HG02610 (cell line): ENCODE results near the gene DCAF16.
A peak's percentile ranks its signal among the peaks of the same experiment; 100 is the strongest.
"Not testable (repeated sequence)": the region's sequence is repeated elsewhere in the genome, so short reads cannot be mapped to it uniquely, and the experiment has no call there.

ENCODE experiments used
- ATAC-seq: cut with Tn5 transposase; IDR thresholded peaks from one replicate; pipeline ENCODE4 v1.9.1; 2021; ENCODE audit warnings: mild to moderate bottlenecking, moderate library complexity; ENCODE audit not compliant: unreplicated experiment

The DCAF16 gene

DNA sequence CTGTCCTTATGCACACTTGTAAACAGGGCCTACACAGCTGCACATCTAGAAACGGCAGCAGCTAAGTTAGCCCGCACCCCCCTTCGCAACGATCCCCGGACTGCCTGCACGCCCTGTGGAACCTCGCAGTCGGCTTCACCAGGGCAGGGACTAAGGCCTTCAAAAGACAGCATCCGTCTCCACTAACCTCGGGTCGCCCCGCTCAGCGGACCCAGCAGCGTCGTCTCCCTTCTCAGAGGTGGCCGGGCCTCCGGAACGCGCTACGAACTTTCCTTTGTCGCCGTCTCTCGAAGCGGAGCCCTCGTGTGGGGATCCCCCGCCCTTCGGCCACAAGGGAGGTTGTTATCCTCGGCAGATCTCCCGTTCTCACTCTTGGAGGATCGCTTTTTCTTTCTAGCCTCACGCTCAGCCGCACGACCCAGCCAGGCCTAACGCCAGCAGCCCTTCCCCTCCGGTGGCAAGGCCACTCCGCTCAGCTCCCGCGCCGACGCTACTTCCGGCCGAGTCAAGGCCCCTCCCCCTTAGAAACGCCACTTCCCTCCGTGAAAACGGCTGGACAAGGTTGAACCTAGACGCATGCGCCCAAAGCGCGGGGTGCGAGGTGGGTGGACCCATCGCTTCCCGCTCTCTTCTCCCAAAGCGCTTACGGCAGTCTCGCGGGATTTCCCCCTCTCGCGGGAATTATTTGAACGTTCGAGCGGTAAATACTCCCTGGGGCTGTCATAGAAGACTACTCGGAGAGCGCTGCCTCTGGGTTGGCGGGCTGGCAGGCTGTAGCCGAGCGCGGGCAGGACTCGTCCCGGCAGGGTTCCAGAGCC lies at the start of gene DCAF16, which contains the start of gene NCAPG:
Gene DCAF16, minus strand, starts transcription at position 498 of the 818 bp plus-strand sequence. CDS start 6,616 bp downstream, outside the sequence.
Gene NCAPG, plus strand, starts transcription at position 720 of the 818 bp plus-strand sequence. CDS start 99 bp downstream, outside the sequence.
- ATAC-seq = peak; percentile 89

DNA sequence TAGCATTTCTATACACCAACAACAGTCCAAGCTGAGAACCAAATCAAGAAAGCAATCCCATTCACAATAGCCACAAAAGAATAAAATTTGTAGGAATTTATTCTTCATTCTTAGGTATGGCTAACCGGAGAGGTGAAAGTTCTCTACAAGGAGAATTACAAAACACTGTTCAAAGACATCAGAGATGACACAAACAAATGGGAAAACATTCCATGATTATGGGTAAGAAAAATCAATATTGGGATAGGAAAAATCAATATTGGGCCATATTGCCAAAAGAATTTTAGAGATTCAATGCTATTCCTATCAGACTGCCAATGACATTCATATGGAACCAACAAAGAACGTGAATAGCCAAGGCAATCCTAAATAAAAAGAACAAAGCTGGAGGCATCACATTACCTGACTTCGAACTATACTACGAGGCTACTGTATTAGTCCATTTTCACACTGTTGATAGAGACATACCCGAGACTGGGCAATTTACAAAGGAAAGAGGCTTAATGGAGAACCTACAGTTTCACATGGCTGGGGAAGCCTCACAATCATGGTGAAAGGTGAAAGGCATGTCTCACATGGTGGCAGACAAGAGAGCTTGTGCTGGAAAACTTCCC lies 49.3 kb upstream of the DCAF16 start:
- no peak for ATAC-seq

DNA sequence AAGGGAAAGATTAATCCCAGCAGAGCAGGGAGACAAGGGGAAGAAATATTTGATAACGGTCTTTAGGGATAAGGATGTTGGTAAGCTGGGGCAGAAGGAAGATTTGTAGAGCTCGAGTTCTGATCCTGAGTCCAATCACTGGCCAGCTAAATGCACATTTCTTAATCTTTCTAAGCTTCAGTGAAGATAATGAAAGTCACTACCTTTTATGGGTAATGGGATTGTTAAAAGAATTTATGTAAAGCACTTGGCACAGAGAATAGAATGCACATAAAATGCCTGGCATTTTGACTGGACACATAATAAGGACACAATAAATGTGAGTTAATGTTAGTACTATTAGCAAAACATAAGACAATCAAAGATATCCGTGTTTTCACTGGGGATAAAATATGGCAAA lies 43.5 kb upstream of the DCAF16 start:
- ATAC-seq = no peak

DNA sequence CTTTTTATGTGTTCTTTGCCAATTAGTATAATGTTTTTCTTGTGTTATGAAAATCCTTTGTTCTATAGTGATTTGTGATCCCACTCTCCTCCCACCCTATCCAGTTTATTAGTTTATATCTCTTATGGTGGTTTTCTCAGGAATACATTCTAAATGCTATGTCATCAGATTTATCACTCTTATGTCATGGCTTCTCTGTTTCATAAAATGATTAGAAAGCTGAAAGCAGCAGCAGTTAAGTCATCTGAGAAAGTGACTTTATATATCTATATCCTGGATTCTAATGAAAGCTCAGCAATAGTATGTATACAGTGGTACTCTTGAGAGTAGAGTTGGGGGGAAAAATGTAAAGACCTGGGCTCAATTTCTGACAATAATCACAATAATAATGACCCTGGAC lies 41.4 kb upstream of the DCAF16 start:
- ATAC-seq = no peak

DNA sequence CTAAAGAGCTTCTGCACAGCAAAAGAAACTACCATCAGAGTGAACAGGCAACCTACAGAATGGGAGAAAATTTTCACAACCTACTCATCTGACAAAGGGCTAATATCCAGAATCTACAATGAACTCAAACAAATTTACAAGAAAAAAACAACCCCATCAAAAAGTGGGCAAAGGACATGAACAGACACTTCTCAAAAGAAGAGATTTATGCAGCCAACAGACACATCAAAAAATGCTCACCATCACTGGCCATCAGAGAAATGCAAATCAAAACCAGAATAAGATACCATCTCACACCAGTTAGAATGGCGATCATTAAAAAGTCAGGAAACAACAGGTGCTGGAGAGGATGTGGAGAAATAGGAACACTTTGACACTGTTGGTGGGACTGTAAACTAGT lies 39.7 kb upstream of the DCAF16 start:
- ATAC-seq = not testable (repeated sequence)

DNA sequence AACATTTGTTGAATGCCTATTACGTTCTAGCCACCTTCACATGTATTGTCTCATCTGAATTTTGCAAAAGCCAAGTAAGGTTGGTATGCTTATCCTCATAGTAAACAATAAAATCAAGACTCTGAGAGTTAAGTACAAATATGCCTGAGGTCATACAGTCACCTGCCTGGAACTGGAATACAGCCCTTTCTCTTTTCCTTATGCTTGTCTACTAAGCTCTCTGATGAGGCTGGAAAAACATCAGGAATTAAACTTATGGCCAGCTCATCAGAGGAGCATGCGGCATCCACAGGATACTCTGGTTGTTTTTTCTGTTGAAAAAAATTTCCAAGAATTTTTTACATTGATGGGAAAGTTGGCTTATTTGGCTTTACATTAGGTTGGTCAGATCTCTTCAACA lies 35.7 kb upstream of the DCAF16 start:
- no peak for ATAC-seq

DNA sequence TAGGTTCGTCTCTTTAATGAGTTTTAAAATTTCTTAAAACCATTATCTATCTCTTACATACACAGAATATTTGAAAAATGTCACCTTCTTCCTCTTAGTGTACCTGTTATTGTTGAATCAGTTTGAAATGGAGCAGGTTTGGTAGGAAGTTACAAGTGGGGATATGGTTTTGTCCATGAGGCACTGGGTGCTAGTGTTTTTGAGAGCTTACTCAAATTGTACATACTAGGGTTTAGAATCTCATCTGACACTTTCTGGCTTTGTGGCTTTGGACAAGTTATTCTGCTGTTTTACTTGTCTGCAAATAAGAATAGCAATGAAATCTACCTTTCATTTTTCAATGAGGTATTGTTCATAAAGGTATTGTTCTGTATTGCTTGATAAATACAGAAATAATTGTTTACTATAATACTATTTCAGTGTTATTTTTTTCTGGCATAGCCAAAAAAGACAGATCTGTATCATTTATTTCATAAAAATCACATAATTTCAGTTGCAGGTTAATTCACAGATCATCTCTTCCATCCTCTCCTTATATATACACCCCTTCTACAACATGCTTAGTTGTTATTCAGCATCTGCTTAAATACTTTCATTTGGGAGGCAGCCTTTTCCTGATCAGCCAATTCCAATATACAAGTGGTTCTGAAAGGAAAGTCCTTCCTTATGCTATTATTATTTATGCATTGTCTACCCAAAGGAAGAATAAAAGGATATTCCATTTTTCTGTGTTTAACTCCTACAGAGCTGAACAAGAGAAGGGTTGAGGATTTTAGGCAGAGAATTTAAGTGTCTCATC lies 13.5 kb upstream of the DCAF16 start:
- no peak for ATAC-seq

DNA sequence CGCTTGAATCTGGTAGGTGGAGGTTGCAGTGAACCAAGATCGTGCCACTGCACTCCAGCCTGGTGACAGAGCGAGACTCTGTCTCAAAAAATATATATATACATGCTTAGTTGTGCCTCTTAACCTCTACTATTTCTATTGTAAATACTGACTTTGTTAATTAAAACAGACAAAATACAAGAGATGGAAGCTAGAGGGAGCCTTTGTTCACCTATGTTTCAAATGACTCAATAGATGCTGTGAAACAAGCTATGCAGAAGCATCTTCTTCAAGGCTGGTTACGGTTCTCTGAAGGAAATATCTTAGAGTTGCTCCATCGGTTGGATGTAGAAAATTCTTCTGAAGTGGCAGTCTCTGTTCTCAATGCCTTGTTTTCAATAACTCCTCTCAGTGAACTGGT lies 6.5 kb upstream of the DCAF16 start:
- ATAC-seq = peak; percentile 81

DNA sequence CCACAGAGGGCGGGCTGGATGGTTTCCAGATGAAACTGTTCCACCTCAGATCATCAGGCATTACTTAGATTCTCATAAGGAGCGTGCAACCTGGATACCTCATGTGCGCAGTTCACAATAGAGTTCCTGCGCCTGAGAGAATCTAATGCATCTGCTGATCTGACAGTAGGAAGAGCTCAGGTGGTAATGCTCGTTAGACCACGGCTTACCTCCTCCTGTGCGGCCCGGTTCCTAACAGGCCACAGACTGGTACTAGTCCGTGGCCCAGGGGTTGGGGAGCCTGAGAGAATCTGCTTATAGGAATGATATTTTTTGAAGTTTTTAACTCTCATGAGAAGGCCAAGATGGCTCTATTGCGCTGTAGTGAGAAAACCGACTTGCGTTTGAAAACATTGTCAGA lies 5.6 kb upstream of the DCAF16 start:
- ATAC-seq = no peak

DNA sequence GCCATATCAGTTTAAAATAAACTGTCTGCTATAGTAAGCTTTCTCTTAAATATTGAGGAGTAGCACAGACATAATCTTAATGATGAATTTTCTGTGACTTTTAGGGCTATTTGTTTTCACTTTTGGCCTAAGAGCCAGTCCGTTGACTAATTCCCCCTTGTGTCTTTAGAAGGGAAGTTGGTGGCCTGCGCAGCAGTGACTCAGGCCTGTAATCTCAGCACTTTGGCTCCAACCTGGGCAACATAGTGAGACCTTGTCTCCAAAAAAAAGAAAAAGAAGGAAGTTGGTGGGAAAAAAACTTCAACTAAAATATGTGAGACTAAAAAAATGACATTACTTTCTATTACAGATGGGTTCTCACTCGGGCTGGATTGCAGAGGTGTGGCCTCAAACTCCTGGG lies 3.6 kb upstream of the DCAF16 start:
- no peak for ATAC-seq

DNA sequence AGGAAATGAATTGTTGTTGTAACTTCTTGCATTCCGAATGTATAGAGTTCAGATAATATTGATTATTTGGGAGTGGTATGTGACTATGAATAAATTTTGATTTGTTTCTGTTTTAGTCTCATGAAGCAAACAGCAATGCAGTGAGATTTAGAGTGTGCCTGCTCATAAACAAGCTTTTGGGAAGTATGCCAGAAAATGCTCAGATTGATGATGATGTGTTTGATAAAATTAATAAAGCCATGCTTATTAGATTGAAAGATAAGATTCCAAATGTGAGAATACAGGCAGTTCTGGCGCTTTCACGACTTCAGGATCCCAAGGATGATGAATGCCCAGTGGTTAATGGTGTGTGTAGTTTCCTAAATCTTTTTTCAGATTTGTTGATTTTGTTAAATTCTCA lies 2.2 kb upstream of the DCAF16 start:
- ATAC-seq = no peak

DNA sequence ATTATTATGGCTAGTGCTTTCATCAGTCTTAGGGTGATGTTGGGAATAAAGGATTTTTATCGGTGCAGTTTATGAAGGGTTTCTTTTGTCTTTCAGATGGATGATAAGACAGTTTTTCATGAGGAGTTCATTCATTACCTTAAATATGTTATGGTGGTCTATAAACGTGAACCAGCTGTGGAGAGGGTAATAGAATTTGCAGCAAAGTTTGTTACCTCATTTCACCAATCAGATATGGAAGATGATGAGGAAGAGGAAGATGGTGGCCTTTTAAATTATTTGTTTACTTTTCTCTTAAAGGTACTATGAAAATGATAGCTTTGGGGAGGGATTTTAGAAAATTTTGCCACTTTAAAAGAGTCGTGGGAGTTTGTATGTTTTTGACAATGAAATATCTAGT lies 1.6 kb upstream of the DCAF16 start:
- no peak for ATAC-seq

DNA sequence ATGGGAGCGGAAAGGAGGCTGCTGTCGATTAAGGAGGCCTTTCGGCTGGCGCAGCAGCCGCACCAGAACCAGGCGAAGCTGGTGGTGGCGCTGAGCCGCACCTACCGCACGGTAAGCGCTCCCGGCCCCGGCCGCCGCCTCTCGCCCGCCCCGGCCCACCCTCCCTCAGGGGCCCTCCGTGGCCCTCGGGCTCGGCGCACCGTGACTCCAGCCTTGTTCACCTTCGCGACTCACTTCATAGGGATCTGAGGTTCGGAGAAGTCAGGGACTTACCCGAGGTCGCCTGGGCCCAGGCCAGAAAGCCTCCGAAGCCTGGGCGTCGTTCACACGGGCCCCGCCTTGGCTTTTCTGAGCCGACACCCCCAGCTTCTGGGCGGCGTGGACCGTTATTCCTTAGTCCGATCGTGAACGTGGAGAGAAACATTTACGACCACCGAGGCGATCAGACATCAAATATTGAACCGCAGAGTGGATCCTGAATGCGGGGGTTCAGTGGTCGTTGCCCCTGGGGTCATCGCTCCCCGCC lies 584 bp upstream of the DCAF16 start:
- peak; percentile 31 for ATAC-seq

DNA sequence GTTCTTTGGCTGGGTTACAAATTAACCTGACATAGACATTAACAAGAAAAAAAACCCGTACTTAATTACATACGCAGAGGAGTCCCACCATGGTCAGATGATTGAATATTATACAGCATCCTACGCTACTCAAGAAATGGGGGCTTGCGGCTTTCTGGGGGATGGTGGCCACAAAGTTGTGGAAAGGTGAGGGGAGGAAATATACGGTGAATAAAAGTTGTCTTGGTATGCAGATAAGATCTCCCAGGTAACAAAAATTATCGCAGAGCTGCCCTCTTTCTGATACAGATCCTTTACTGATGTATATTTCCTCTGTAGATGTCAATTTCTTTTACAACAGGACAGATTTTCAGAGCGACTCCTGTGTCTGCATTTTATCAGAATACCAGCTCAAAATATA lies 890 bp downstream of the DCAF16 start:
- no peak for ATAC-seq

DNA sequence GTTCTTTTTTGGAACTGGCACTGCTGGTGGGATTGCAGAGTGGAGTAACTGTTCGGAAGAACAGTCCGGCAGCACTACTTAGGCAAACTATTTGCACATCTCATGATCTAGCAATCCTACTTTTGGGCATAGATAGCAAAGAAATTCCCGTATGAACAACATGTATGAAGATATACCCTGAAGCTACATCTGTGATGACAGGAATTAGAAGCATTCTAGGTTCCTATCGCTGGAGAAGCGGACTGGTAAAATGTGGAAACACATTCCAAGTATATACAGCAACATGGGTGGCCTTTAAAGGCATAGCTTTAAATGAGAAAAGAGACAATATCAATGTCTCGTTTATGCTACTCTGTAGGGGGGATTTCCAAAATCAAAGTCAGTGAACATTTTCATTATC lies 3.1 kb downstream of the DCAF16 start:
- no peak for ATAC-seq

DNA sequence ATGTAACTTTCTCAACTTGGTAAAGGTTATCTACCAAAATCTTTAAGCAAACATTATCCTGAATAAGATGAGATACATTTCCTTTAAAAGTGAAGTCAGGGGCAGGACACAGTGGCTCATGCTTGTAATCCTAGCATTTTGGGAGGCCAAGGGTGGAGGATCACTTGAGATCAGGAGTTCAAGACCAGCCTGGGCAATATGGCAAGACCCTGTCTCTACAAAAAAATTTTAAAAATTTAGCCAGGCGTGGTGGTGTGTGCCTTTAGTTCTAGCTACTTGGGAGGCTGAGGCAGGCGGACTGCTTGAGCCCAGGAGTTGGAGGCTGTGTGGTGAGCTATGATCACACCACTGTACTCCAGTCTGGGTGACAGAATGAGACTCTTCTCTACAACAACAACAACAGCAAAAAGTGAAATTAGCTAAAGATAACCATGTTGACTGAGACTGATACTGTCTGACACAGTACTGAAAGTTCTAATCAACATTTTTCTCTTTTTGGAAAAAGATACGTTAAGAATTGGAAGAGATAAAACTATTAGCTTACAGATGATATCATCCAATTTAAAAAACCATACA lies 4.9 kb downstream of the DCAF16 start:
- peak; percentile 18 for ATAC-seq

DNA sequence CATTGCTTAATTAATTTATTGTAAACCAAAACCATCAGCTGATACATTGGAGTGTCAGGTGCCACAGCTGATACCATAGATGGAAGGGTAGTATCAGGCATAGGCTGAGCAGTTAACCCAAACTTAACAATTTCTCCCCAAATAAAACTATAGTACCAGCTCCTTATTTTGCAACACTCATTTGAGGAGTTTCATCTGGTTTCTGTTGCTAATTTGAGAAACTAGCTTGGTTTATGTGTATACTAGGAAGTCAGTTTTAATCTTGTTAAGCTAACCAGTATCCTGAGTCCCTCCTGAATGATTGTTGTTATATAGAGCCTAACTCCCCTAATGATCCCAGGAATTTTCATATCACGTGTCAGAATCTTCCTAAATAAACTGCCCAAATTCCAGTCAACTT lies 12.7 kb downstream of the DCAF16 start:
- ATAC-seq = no peak

DNA sequence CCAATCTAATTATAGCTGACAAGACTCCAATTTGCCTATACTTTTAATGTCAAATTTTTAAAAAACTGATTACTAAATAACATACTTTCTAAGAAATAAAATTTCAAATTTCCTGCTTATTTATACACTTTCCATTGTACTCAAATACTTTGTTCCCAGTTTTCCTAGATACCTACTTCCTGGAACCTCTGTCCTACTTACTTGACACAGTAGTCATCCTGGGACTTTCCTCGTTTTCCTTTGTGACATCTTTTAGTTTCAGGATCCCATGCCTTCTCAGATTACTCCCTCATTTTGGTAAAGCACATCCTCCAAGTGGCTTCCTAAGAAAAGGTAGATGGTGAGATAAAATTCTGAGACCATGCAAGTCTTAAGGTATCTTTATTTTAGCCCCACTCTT lies 15.8 kb downstream of the DCAF16 start:
- no peak for ATAC-seq

DNA sequence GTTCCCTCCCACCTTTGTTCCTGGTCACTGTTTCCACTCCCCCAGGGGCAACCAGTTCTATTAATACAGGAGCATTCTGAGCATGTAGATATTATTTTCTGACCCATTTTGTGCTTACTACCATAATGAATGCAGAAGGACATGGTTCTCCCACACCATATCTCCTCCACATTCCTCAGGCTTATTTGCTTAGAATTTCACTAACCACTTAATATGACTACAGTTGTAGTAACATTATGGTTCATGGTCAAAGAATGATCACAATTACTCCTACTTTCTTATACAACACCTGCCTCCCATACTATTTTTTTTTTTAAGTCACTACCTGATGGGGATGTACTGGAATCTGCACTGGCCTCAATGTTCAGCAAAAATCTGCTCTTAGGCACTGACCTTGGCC lies 21.6 kb downstream of the DCAF16 start:
- no peak for ATAC-seq

DNA sequence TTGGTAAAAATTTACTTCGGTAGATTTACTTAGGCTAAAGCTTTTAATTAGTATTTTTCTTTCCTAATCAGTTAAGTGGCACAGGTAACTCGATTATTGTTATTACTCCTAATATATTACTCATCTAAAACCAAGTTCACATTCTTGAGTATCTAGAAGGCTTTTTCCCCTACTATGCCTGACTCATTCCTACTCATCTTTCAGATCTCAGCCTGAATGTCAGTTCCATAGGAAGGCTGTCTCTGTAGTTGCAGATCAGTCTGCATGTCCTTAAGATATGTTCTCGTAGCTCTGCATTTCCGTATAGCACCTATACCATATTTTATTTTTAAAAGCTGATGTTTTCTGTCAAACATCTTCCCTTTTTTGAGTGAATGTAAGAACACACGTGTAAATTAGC lies 23.2 kb downstream of the DCAF16 start:
- no peak for ATAC-seq

DNA sequence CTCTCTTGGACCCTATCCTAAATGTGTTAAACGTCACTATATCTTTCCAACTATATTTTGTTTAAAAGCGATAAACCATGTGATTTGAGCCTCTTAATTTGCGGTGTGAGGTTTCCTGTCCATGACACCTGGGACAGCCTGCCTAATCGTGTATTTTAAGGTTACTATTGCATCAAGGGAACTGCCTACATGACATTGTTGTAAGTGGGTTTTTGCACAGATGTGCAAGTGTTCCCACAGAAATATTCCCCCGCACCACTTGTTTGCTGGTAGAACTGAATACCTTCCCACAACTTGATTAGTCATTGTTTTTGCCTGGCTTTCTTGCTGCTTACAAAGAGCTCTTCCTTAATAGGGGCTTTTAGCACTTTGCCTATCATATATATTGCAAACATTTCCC lies 24.0 kb downstream of the DCAF16 start:
- no peak for ATAC-seq
